ENCODE results near the gene CTXN1.
"Not testable (repeated sequence)": the region's sequence is repeated elsewhere in the genome, so short reads cannot be mapped to it uniquely, and the experiment has no call there.

- TF ChIP-seq CTCF (conservative IDR thresholded peaks at IDR 0.05; ENCODE audit: low read depth, low read length); EZH2 (IDR thresholded peaks at IDR 0.05; ENCODE audit: borderline replicate concordance, low read depth, low read length, poor library complexity, severe bottlenecking): not testable (repeated sequence)
These were observed 4.1 kb upstream of the CTXN1 start for GRCh38 chr19:7930030-7930429.
